OCI-LY3 (cell line): ENCODE results near the gene SDF2L1.

ENCODE experiments used
- H2AFZ ChIP-seq: fragments of 200-600, 300-600 bp; shearing (Covaris generic); 2 replicates; pipeline ENCODE4 v1.6.0; 2014; ENCODE audit warnings: antibody characterized with exemption, low read depth, low read length
- H3K27ac ChIP-seq: fragments of 200-600, 300-600 bp; sonication (generic); 2 replicates; pipeline ENCODE4 v1.5.1; 2014; ENCODE audit warnings: mild to moderate bottlenecking, low read length, moderate library complexity, mixed read lengths
- H3K27me3 ChIP-seq: fragments of 200-600, 300-600 bp; sonication (generic); 2 replicates; pipeline ENCODE4 v1.6.1; 2014; ENCODE audit warnings: low read depth, low read length, mixed read lengths
- H3K36me3 ChIP-seq: fragments of 200-600, 300-600 bp; sonication (generic); replicated peaks from 2 replicates; pipeline ENCODE3; 2014; ENCODE audit warnings: low read depth, low read length, mixed read lengths
- H3K4me1 ChIP-seq: fragments of 300-600, 200-600 bp; sonication (generic); 2 replicates; pipeline ENCODE4 v1.6.1; 2014; ENCODE audit warnings: low read length, mixed read lengths
- H3K4me2 ChIP-seq: fragments of 200-600, 300-600 bp; sonication (generic); 2 replicates; pipeline ENCODE4 v1.6.1; 2014; ENCODE audit warnings: low read length, mixed read lengths
- H3K4me3 ChIP-seq: fragments of 300-600, 200-600 bp; sonication (generic); 2 replicates; pipeline ENCODE4 v1.5.1; 2014; ENCODE audit warnings: antibody characterized with exemption, mild to moderate bottlenecking, low read length, moderate library complexity
- H3K79me2 ChIP-seq: fragments of 300-600, 200-600 bp; shearing (Covaris generic); 2 replicates; pipeline ENCODE4 v1.6.1; 2014; ENCODE audit warnings: mild to moderate bottlenecking, low read length, mixed read lengths
- H3K9ac ChIP-seq: fragments of 300-600, 200-600 bp; shearing (Covaris generic); 2 replicates; pipeline ENCODE4 v1.6.0; 2014; ENCODE audit warnings: mild to moderate bottlenecking, low read length, moderate library complexity
- H3K9me3 ChIP-seq: fragments of 200-600, 300-600 bp; shearing (Covaris generic); 2 replicates; pipeline ENCODE4 v1.6.1; 2014; ENCODE audit warnings: low read length, mixed read lengths; ENCODE audit not compliant: insufficient read depth
- H4K20me1 ChIP-seq: fragments of 200-600, 300-600 bp; sonication (generic); 2 replicates; pipeline ENCODE4 v1.6.1; 2016; ENCODE audit warnings: low read length, mixed read lengths; ENCODE audit not compliant: insufficient read depth
- CTCF ChIP-seq: fragments of 200-600, 300-600 bp; sonication (generic); IDR thresholded peaks from 2 replicates; pipeline ENCODE4 v1.5.1; 2014; ENCODE audit warnings: antibody characterized with exemption, low read length, low read depth
- EZH2phosphoT487 ChIP-seq: fragments of 200-600 bp; shearing (Covaris generic); IDR thresholded peaks from 2 replicates; pipeline ENCODE4 v1.6.1; 2018; ENCODE audit warnings: antibody characterized with exemption, mixed run types, low read depth

Gene SDF2L1

GRCh38 chr22:21686634-21687393, 44.7 kb downstream of the SDF2L1 start:
- Histone ChIP-seq H2AFZ (no peak overlapping the region), H3K4me2 (no peak overlapping the region), H3K27me3 (no peaks in the 10 kb centered on the region), H3K79me2 (no peaks in the 10 kb centered on the region), H3K9me3 (no peaks in the 10 kb centered on the region), H3K9ac (no peak overlapping the region), H3K27ac (no peak overlapping the region), H3K4me3 (no peak overlapping the region), H4K20me1 (peaks cover 13% of the 10 kb centered on the region; the same call in 1 of the 2 replicates), H3K36me3 (peaks cover 35% of the 10 kb centered on the region), H3K4me1 (peaks cover 28% of the 10 kb centered on the region)
- TF ChIP-seq CTCF (no peak), EZH2phosphoT487 (no peak)

GRCh38 chr22:21687685-21688259, 45.7 kb downstream of the SDF2L1 start:
- Histone ChIP-seq H3K36me3 (peaks cover 34% of the 10 kb centered on the region), H4K20me1 (peaks cover 13% of the 10 kb centered on the region; the same call in 1 of the 2 replicates), H3K4me1 (peaks cover 28% of the 10 kb centered on the region), H3K4me2 (no peak overlapping the region), H3K27me3 (no peaks in the 10 kb centered on the region), H3K9ac (no peak overlapping the region), H3K27ac (no peak overlapping the region), H3K79me2 (no peaks in the 10 kb centered on the region), H2AFZ (no peak overlapping the region), H3K9me3 (no peaks in the 10 kb centered on the region), H3K4me3 (no peak overlapping the region)
- TF ChIP-seq CTCF (no peak), EZH2phosphoT487 (no peak)

- Histone ChIP-seq H3K27ac (no peak overlapping the region), H3K27me3 (no peaks in the 10 kb centered on the region), H3K4me1 (peaks cover 28% of the 10 kb centered on the region), H3K9me3 (no peaks in the 10 kb centered on the region), H3K36me3 (peaks cover 31% of the 10 kb centered on the region), H3K4me2 (peak overlapping the region; percentile 39), H3K79me2 (no peaks in the 10 kb centered on the region), H4K20me1 (peaks cover 13% of the 10 kb centered on the region; the same call in 1 of the 2 replicates), H3K9ac (no peak overlapping the region), H3K4me3 (no peak overlapping the region), H2AFZ (no peak overlapping the region)
- TF ChIP-seq EZH2phosphoT487 = no peak
- TF ChIP-seq CTCF = no peak
These were observed 46.2 kb downstream of the SDF2L1 start for GRCh38 chr22:21688341-21688705.

GRCh38 chr22:21688706-21689381, 46.7 kb downstream of the SDF2L1 start:
- Histone ChIP-seq H3K36me3 (peaks cover 33% of the 10 kb centered on the region), H3K4me2 (peak overlapping the region; percentile 39), H3K9me3 (no peaks in the 10 kb centered on the region), H3K27ac (no peak overlapping the region), H3K4me1 (peaks cover 28% of the 10 kb centered on the region), H4K20me1 (peaks cover 13% of the 10 kb centered on the region; the same call in 1 of the 2 replicates), H3K79me2 (no peaks in the 10 kb centered on the region), H3K9ac (no peak overlapping the region), H3K27me3 (no peaks in the 10 kb centered on the region), H3K4me3 (no peak overlapping the region), H2AFZ (no peak overlapping the region)
- TF ChIP-seq EZH2phosphoT487 = no peak
- TF ChIP-seq CTCF = no peak
